K562 (cell line): Measurements from ENCODE around the gene TRAK1. TPM values are rescaled to one million over a fixed set of nuclear protein-coding genes. Genes with fewer than 3 reads are reported as not detected.
A peak's percentile ranks its signal among the peaks of the same experiment; 100 is the strongest.

ENCODE experiments used
- ATAC-seq: fragments of 200-7000 bp; cut with Tn5 transposase; 3 replicates; pipeline ENCODE4 v1.9.1; 2020; ENCODE audit warnings: moderate library complexity
- Bru-seq: library from RNA; stranded (reverse); fragments of 400-500 nt; gene quantifications from one replicate; lab custom pipeline; 2021; lab: Mats Ljungman, UMichigan
- BruChase-seq, 2 experiments: library from RNA; stranded (reverse); fragments of 400-500 nt; gene quantifications; one replicate each; lab custom pipeline; 2021; lab: Mats Ljungman, UMichigan
- BruUV-seq: library from RNA; stranded (reverse); fragments of 400-500 nt; replicated peaks from 2 replicates; lab custom pipeline; 2021; lab: Mats Ljungman, UMichigan
- CTCF ChIA-PET: fragments of 300-600 bp; formaldehyde crosslinking; extraction: SDS; loops from one replicate; lab custom pipeline; 2021; ENCODE audit warnings: low intra/inter-chr PET ratio; lab: Yijun Ruan, JAX
- POLR2A ChIA-PET: fragments of 300-600, 350-650 bp; sonication (Branson Sonifier 250); formaldehyde crosslinking; extraction: SDS; loops from one replicate; lab custom pipeline; 2021; ENCODE audit warnings: antibody characterized with exemption, inconsistent platforms; lab: Yijun Ruan, JAX
- DNase-seq, 4 experiments: peaks; one replicate each; pipeline versions ENCODE4 v3.0.0 to v3.0.0-alpha.2; 2011 to 2018; ENCODE audit warnings: low spot score in 3 of 4, mixed read lengths in 3 of 4; ENCODE audit errors: extremely low read depth in 1 of 4
- FAIRE-seq: peaks from 2 replicates; lab custom pipeline; 2011; peaks lifted over from hg19 to GRCh38; lab: Jason Lieb, UNC
- H2AFZ ChIP-seq: 2 replicates; pipeline ENCODE4 v1.6.0; 2011; ENCODE audit warnings: low read depth, low read length, control low read depth, inconsistent platforms
- H3K27ac ChIP-seq: fragments of 200-600 bp; 3 replicates; pipeline ENCODE4 v1.8.0; 2011; ENCODE audit warnings: low read depth, mild to moderate bottlenecking, control low read depth, inconsistent platforms, low read length, moderate library complexity, mixed read lengths; ENCODE audit errors: extremely low read depth
- H3K27me3 ChIP-seq, 2 experiments: fragments of 300-600 bp in 1 of 2; 2 replicates in 1 of 2; 3 replicates in 1 of 2; pipeline versions ENCODE4 v1.6.0 to v1.8.0; 2011; ENCODE audit warnings: inconsistent platforms in 2 of 2, low read length in 2 of 2, mild to moderate bottlenecking in 1 of 2, mixed read lengths in 1 of 2, moderate library complexity in 1 of 2; ENCODE audit not compliant: control insufficient read depth in 2 of 2, insufficient read depth in 2 of 2
- H3K36me3 ChIP-seq: fragments of 300-600 bp; 3 replicates; pipeline ENCODE4 v1.8.0; 2011; ENCODE audit warnings: mild to moderate bottlenecking, low read length, inconsistent platforms; ENCODE audit not compliant: control insufficient read depth, insufficient read depth
- H3K4me1 ChIP-seq, 2 experiments: fragments of 200-600 bp in 1 of 2; replicated peaks in 1 of 2; 2 replicates in 1 of 2; 3 replicates in 1 of 2; pipeline versions ENCODE4 v1.5.1 to v1.8.0; 2011; ENCODE audit warnings: inconsistent platforms in 2 of 2, low read length in 2 of 2, mild to moderate bottlenecking in 1 of 2, mixed read lengths in 1 of 2, moderate library complexity in 1 of 2; ENCODE audit not compliant: control insufficient read depth in 2 of 2, insufficient read depth in 2 of 2
- H3K4me2 ChIP-seq: 2 replicates; pipeline ENCODE4 v1.6.1; 2011; ENCODE audit warnings: low read length, control low read depth, inconsistent platforms, mixed read lengths; ENCODE audit not compliant: insufficient read depth
- H3K4me3 ChIP-seq: fragments of 200-600 bp; sonication (generic), shearing (Covaris generic); 2 replicates; pipeline ENCODE4 v1.5.1; 2016; ENCODE audit warnings: control low read depth, inconsistent platforms
- H3K79me2 ChIP-seq: fragments of 200-600 bp; 3 replicates; pipeline ENCODE4 v1.8.0; 2011; ENCODE audit warnings: low read length, inconsistent platforms; ENCODE audit not compliant: control insufficient read depth, insufficient read depth
- H3K9ac ChIP-seq, 2 experiments: 2 replicates each; pipeline versions ENCODE4 v1.6.0 to v1.6.1; 2011; ENCODE audit warnings: low read depth in 2 of 2, low read length in 2 of 2, control low read depth in 1 of 2, inconsistent platforms in 1 of 2, mild to moderate bottlenecking in 1 of 2, mixed read lengths in 1 of 2; ENCODE audit not compliant: insufficient read depth in 1 of 2
- H3K9me1 ChIP-seq: one replicate; pipeline ENCODE4 v1.6.0; 2011; ENCODE audit warnings: inconsistent platforms, mild to moderate bottlenecking, low read length, moderate library complexity; ENCODE audit not compliant: control insufficient read depth, insufficient read depth
- H3K9me3 ChIP-seq: replicated peaks from 2 replicates; pipeline ENCODE4 v1.5.1; 2011; ENCODE audit warnings: low read depth, low read length, inconsistent platforms; ENCODE audit not compliant: control insufficient read depth, insufficient read depth
- H4K20me1 ChIP-seq: replicated peaks from 2 replicates; pipeline ENCODE4 v1.6.1; 2011; ENCODE audit warnings: low read length, inconsistent platforms, mixed read lengths; ENCODE audit not compliant: control insufficient read depth, insufficient read depth
- CEBPG ChIP-seq, 3 experiments: fragments of 200-800 bp in 1 of 3; sonication (Bioruptor generic) in 1 of 3; sonication (generic) in 1 of 3; formaldehyde crosslinking in 1 of 3; IDR thresholded peaks in 2 of 3; conservative IDR thresholded peaks in 1 of 3; 2 replicates each; pipeline versions ENCODE4 v1.6.1 to v1.8.0; 2016 to 2022; ENCODE audit warnings: missing compliant biosample characterization in 2 of 3, missing genetic modification characterization in 2 of 3, mild to moderate bottlenecking in 1 of 3, missing genetic modification reagents in 1 of 3
- HMG20B ChIP-seq: fragments of 250-450 bp; sonication (Bioruptor Pico); IDR thresholded peaks from 2 replicates; pipeline ENCODE4 v1.5.0; 2021; ENCODE audit warnings: mild to moderate bottlenecking
- HNRNPUL1 ChIP-seq: fragments of 200-400 bp; formaldehyde crosslinking; IDR thresholded peaks from 2 replicates; pipeline ENCODE4 v1.6.1; 2017; ENCODE audit warnings: low read length
- NCOA1 ChIP-seq: fragments of 450-650 bp; IDR thresholded peaks from 2 replicates; pipeline ENCODE4 v1.6.1; 2016; ENCODE audit warnings: low read depth
- ZBTB7A ChIP-seq: IDR thresholded peaks from 2 replicates; pipeline ENCODE4 v1.6.1; 2011; ENCODE audit warnings: low read depth, mild to moderate bottlenecking, low read length, moderate library complexity, borderline replicate concordance; ENCODE audit not compliant: control insufficient read depth
- WGBS: fragments of 100-300 bp; shearing (Covaris generic); methylation state at CpG from one replicate; pipeline ENCODE4 v1.1.6; 2016; ENCODE audit warnings: low coverage, mixed read lengths; ENCODE audit not compliant: insufficient coverage; ENCODE audit errors: missing lambda C conversion rate; 5-methylcytosine and 5-hydroxymethylcytosine counted together
- in situ Hi-C: fragments of 300-500 bp; cut with MboI; formaldehyde crosslinking; loops from 4 replicates; pipeline ENCODE4 v1.15.0; 2018; ENCODE audit warnings: inconsistent platforms, mixed read lengths
- intact Hi-C: fragments of 100-400 bp; cut with micrococcal nuclease; formaldehyde crosslinking; loops from 2 replicates; pipeline ENCODE4 v1.14.2; 2022
- long read RNA-seq, 3 experiments: library from polyadenylated mRNA in 2 of 3; library from RNA in 1 of 3; unstranded in 2 of 3; stranded (forward) in 1 of 3; transcript quantifications; one replicate each; pipeline ENCODE4 v2.0.0, GENCODE V29; 2019 to 2022
- polyA minus RNA-seq, 3 experiments: library from RNA; depleted of rRNA, polyadenylated mRNA; stranded (reverse); fragments of >200 nt; gene quantifications; 2 replicates each; pipeline ENCODE4 v1.2.3, GENCODE V29; 2011
- polyA plus RNA-seq, 8 experiments: library from polyadenylated mRNA; depleted of rRNA in 4 of 8; stranded (reverse) in 5 of 8; unstranded in 3 of 8; fragments of >200 nt; fragmentation: Nextera tagmentation in 2 of 8; fragmentation: Illumina TruSeq in 1 of 8; extraction: Ambion mirVana in 2 of 8; extraction: Trizol in 1 of 8; gene quantifications; 2 replicates each; pipeline versions ENCODE4 v1.2.1 to v1.2.3, GENCODE V29; 2011 to 2014; ENCODE audit warnings: inconsistent platforms in 1 of 8, missing spikeins in 1 of 8
- total RNA-seq, 7 experiments: library from RNA; depleted of rRNA in 6 of 7; stranded (reverse); fragments of >200 nt in 6 of 7; fragmentation: Illumina TruSeq in 2 of 7; extraction: Trizol in 2 of 7; gene quantifications; 2 replicates each; pipeline versions ENCODE4 v1.2.1 to v1.2.3, GENCODE V29; 2011 to 2021; ENCODE audit warnings: low replicate concordance in 1 of 7

TRAK1 gene, protein sequence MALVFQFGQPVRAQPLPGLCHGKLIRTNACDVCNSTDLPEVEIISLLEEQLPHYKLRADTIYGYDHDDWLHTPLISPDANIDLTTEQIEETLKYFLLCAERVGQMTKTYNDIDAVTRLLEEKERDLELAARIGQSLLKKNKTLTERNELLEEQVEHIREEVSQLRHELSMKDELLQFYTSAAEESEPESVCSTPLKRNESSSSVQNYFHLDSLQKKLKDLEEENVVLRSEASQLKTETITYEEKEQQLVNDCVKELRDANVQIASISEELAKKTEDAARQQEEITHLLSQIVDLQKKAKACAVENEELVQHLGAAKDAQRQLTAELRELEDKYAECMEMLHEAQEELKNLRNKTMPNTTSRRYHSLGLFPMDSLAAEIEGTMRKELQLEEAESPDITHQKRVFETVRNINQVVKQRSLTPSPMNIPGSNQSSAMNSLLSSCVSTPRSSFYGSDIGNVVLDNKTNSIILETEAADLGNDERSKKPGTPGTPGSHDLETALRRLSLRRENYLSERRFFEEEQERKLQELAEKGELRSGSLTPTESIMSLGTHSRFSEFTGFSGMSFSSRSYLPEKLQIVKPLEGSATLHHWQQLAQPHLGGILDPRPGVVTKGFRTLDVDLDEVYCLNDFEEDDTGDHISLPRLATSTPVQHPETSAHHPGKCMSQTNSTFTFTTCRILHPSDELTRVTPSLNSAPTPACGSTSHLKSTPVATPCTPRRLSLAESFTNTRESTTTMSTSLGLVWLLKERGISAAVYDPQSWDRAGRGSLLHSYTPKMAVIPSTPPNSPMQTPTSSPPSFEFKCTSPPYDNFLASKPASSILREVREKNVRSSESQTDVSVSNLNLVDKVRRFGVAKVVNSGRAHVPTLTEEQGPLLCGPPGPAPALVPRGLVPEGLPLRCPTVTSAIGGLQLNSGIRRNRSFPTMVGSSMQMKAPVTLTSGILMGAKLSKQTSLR
- total RNA-seq (2011; cell fraction: chromatin; rRNA removed; ENCODE audit: low replicate concordance) = 54.4 and 56.3 TPM in 2 replicates
- total RNA-seq (2011; cell fraction: nucleolus; rRNA removed) = 28.3 and 29.1 TPM in 2 replicates
- 38.1 and 45.0 TPM in 2 replicates for total RNA-seq (2011; cell fraction: nucleoplasm; rRNA removed)
- total RNA-seq (2014; rRNA removed) (21.7 and 25.8 TPM in 2 replicates), total RNA-seq (2014; rRNA removed; fragmentation: Illumina TruSeq; extraction: Trizol) (13.2 and 14.2 TPM in 2 replicates), total RNA-seq (2015; rRNA removed; fragmentation: Illumina TruSeq; extraction: Trizol) (15.5 and 15.6 TPM in 2 replicates), total RNA-seq (2021) (27.5 and 28.5 TPM in 2 replicates), polyA plus RNA-seq (2011; rRNA removed) (17.5 and 24.0 TPM in 2 replicates), polyA plus RNA-seq (2014; fragmentation: Illumina TruSeq; extraction: Trizol) (20.3 and 21.3 TPM in 2 replicates), polyA plus RNA-seq (2014; fragmentation: Nextera tagmentation; extraction: Ambion mirVana) (1 to 10 TPM; 5.3 TPM), polyA plus RNA-seq (2014; rRNA removed) (18.7 and 19.4 TPM in 2 replicates), polyA minus RNA-seq (2011; rRNA and poly(A)+ RNA removed) (24.5 and 36.4 TPM in 2 replicates), Bru-seq, nascent RNA (percentile 76 among the genes with signal in this experiment), BruChase-seq, experiment 1, labeled RNA remaining after a 2-hour chase (percentile 80 among the genes with signal in this experiment), BruChase-seq, experiment 2, labeled RNA remaining after a 6-hour chase (percentile 80 among the genes with signal in this experiment)
- polyA plus RNA-seq (2011; cell fraction: cytosol; rRNA removed) = 13.7 and 15.9 TPM in 2 replicates
- 46.8 and 47.8 TPM in 2 replicates for polyA plus RNA-seq (2011; cell fraction: nucleus; rRNA removed)
- 16.4 and 21.1 TPM in 2 replicates for polyA plus RNA-seq (2012)
- 17.6 and 25.8 TPM in 2 replicates for polyA minus RNA-seq (2011; cell fraction: cytosol; rRNA and poly(A)+ RNA removed)
- polyA minus RNA-seq (2011; cell fraction: nucleus; rRNA and poly(A)+ RNA removed) = 28.0 and 53.1 TPM in 2 replicates
- long read RNA-seq, experiment 1, partial matches to known transcripts = 96 of 150 reads
- long read RNA-seq, experiment 1, other reads (novel, unspliced or antisense) = 54 of 150 reads
- long read RNA-seq, experiment 2, partial matches to known transcripts = 18 of 29 reads
- long read RNA-seq, experiment 2, other reads (novel, unspliced or antisense) = 11 of 29 reads
- long read RNA-seq, experiment 3, partial matches to known transcripts = 0 of 2 reads
- long read RNA-seq, experiment 3, other reads (novel, unspliced or antisense) = 2 of 2 reads

GRCh38 chr3:42090973-42091731 is at the start of gene TRAK1:
TSS of gene TRAK1 (plus strand) at chr3:42091357. CDS start at chr3:42091470, 113 bp downstream.
- H3K27ac ChIP-seq = no peak within 1 kb of the TSS
- in situ Hi-C loops (loop anchor here (25.0 kb wide), 1 partner anchor 179 kb away; no protein-coding TSS in a partner anchor), intact Hi-C loops (no loop called here)
- FAIRE-seq (no peak), DNase-seq (no peak), ATAC-seq (no peak)
- H3K9me1 ChIP-seq = no peaks in the 10 kb centered on the region
- WGBS = 84% methylated on average over 14 of the region's 14 CpGs
- no TSS peak for BruUV-seq
- ChIA-PET POLR2A (no interaction called here), CTCF (no interaction called here)
- H3K4me2 ChIP-seq = no peak within 1 kb of the TSS
- H3K9ac ChIP-seq = no peak within 1 kb of the TSS
- H3K79me2 ChIP-seq = no peaks in the 10 kb centered on the region
- no peak within 1 kb of the TSS for H3K4me3 ChIP-seq
- no peak within 1 kb of the TSS for H2AFZ ChIP-seq
- H3K4me1 ChIP-seq = peaks cover 0 to 3% of the 10 kb centered on the region in 2 experiments; a peak in 1 of 5 replicates
- H3K36me3 ChIP-seq = peaks cover 19% of the 10 kb centered on the region; the same call in 2 of the 3 replicates
- H3K9me3 ChIP-seq = no peaks in the 10 kb centered on the region
- H4K20me1 ChIP-seq = no peaks in the 10 kb centered on the region
- no peaks in the 10 kb centered on the region for H3K27me3 ChIP-seq
- TF ChIP-seq ZBTB7A (no peak), HNRNPUL1 (no peak), CEBPG (CRISPR knock-in tag; IDR thresholded peaks at IDR 0.05) (no peak), CEBPG (tag; conservative IDR thresholded peaks at IDR 0.05 in 1 of 2, IDR thresholded peaks at IDR 0.05 in 1 of 2) (no peak), HMG20B (CRISPR knock-in tag) (no peak), NCOA1 (no peak)
